Thoracic aorta endothelial cell (primary cell): ENCODE results near the gene RNU6-7. TPM values are rescaled to one million over a fixed set of nuclear protein-coding genes. Genes with fewer than 3 reads are reported as not detected.

Source experiments
- small RNA-seq: library from RNA; depleted of rRNA; stranded (forward); fragments of <200 nt; gene quantifications from one replicate; pipeline ENCODE3, GENCODE V24; 2012
- total RNA-seq: library from RNA; depleted of rRNA; stranded (reverse); fragments of >200 nt; gene quantifications from 2 replicates; pipeline ENCODE4 v1.2.3, GENCODE V29; 2012

Gene RNU6-7
- not detected in 2 replicates for total RNA-seq

GRCh38 chr14:32201816-32202490 is at the start of gene RNU6-7:
Gene RNU6-7, plus strand, starts transcription at chr14:32202045.

DNA sequence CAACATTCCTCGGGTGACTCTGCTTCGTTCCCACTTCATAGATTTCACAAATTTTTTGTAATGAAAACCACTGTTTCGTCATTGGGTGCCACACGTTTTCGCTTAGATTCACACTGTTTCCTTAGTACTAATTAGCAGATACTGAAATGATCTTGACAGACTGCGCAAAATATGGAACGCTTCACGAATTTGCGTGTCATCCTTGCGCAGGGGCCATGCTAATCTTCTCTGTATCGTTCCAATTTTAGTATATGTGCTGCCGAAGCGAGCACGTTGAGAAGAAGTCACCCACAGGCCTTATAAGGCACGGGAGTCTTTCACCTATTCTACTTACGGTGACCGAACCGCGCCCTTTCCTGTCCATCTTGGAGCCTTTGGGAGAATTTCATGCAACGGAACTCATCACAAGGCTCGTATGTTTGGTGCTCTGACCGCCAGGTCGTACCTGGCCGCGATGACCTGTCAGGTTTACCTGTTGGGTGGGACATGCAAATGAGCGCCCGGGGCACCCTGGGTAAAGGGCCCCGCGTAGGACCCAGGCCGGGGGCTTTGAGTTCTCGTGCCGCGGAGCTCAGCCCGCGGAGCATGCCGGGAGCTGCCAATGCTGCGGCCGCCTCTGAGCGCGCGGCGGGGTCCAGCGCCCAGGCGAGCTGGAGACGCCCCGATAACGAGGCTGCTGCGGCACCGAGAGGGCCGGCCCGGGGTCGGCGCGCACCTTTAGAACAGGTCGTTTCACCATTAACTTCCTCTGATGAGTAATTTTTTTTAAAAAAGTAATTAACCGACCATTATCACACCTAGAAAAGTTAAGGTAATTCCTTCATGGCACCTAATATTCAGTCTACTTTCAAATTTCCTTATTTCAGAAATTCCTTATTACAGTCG is 1.4 kb downstream of the RNU6-7 start, which contains the start of gene RNU6-8:
TSS of gene RNU6-8 (minus strand) at position 272 of the 885 bp plus-strand sequence.

Small RNA genes within 50 kb of the gene (small RNA-seq; reads per million reads assigned to genes)
- not detected for gene RNU6-7
- gene RNU6-8: 21.9 reads per million, percentile 96 among the genes with 10 or more reads in this experiment

Other genes starting within 250 kb of the RNU6-7 start
- 61.2 and 73.9 TPM in 2 replicates for gene ARHGAP5, start 124.7 kb upstream of the RNU6-7 start, total RNA-seq
- not detected in 2 replicates for gene RNU6-8, start 1.2 kb downstream of the RNU6-7 start, total RNA-seq
- 0.43 and 0.53 TPM in 2 replicates for gene AKAP6, start 127.3 kb downstream of the RNU6-7 start, total RNA-seq